ENCODE measurements around the gene NMRK2. TPM values are rescaled to one million over a fixed set of nuclear protein-coding genes. Genes with fewer than 3 reads are reported as not detected.
"Not testable (repeated sequence)": the region's sequence is repeated elsewhere in the genome, so short reads cannot be mapped to it uniquely, and the experiment has no call there.

The NMRK2 gene
- total RNA-seq, 1 donor from 2014 or later: 0.77 TPM

DNA sequence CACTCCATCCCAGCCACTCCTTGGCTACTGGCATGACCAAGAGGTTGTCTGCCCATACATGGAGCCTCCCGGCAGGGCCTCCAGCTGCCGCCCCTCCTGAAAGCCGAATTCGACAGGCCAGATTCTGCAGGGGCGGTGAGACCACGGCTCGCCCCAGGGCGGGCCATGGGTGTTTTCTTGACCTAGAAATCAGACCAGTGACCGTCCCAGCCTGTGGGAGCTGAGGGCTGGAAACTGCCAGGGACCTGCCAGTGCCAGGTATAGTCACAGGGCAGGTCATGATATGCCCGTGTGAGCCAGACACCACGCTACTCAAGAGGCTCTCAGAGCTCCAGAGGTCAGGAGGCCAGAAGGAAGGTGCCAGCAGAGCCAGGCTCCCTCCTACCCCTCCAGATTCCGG is 21.2 kb downstream of the NMRK2 start:
- DNase-seq (ENCODE audit: low spot score): no peak
- Histone ChIP-seq H3K9ac (no peak overlapping the region), H3K4me2 (no peak overlapping the region), H3K27me3 (no peaks in the 10 kb centered on the region), H2AFZ (replicated peaks) (no peak overlapping the region), H3F3A (ENCODE audit: low read depth) (peaks cover 3% of the 10 kb centered on the region), H3K27ac (no peak overlapping the region), H3K36me3 (no peaks in the 10 kb centered on the region), H3K79me2 (ENCODE audit: low read depth) (no peaks in the 10 kb centered on the region), H3K9me3 (ENCODE audit: low read depth) (no peaks in the 10 kb centered on the region), H4K20me1 (ENCODE audit: low read depth) (peaks cover 3% of the 10 kb centered on the region), H3K4me1 (no peaks in the 10 kb centered on the region), H3K4me3 (no peak overlapping the region)
- no peak overlapping the region for H3K4me3 Mint-ChIP-seq
- H3K36me3 Mint-ChIP-seq: peaks cover 4% of the 10 kb centered on the region
- H3K9me3 Mint-ChIP-seq: no peaks in the 10 kb centered on the region
- H3K27me3 Mint-ChIP-seq (ENCODE audit: insufficient read depth, low read depth): peaks cover 3% of the 10 kb centered on the region
- no peak overlapping the region for H3K27ac Mint-ChIP-seq
- peaks cover 8% of the 10 kb centered on the region for H3K4me1 Mint-ChIP-seq
- TF ChIP-seq EZH2phosphoT487 (IDR thresholded peaks at IDR 0.05) (no peak), EZH2 (IDR thresholded peaks at IDR 0.05) (no peak)
- TF ChIP-seq, protein P1, sequence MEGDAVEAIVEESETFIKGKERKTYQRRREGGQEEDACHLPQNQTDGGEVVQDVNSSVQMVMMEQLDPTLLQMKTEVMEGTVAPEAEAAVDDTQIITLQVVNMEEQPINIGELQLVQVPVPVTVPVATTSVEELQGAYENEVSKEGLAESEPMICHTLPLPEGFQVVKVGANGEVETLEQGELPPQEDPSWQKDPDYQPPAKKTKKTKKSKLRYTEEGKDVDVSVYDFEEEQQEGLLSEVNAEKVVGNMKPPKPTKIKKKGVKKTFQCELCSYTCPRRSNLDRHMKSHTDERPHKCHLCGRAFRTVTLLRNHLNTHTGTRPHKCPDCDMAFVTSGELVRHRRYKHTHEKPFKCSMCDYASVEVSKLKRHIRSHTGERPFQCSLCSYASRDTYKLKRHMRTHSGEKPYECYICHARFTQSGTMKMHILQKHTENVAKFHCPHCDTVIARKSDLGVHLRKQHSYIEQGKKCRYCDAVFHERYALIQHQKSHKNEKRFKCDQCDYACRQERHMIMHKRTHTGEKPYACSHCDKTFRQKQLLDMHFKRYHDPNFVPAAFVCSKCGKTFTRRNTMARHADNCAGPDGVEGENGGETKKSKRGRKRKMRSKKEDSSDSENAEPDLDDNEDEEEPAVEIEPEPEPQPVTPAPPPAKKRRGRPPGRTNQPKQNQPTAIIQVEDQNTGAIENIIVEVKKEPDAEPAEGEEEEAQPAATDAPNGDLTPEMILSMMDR (IDR thresholded peaks at IDR 0.05): no peak

DNA sequence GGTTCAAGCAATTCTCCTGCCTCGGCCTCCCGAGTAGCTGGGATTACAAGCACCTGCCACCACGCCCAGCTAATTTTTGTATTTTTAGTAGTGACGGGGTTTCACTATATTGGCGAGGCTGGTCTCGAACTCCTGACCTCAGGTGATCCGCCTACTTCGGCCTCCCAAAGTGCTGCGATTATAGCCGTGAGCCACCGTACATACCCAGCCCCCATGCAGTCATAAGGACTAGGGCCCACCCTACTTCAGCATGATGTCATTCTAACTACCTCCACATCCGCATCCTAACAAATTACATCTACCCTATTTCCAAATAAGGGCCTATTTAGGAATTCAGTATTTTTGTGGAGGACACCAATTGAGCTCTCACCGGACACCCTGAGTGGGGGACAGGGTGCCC is 22.4 kb downstream of the NMRK2 start:
- not testable (repeated sequence) for H3K27ac Mint-ChIP-seq; H3K27me3 Mint-ChIP-seq (ENCODE audit: insufficient read depth, low read depth); H3K4me1 ChIP-seq; H3K4me3 ChIP-seq; H3K27ac ChIP-seq; H3K36me3 ChIP-seq; DNase-seq (ENCODE audit: low spot score); H3F3A ChIP-seq (ENCODE audit: low read depth); H3K4me3 Mint-ChIP-seq; H3K9ac ChIP-seq; H3K36me3 Mint-ChIP-seq; H3K9me3 ChIP-seq (ENCODE audit: low read depth); H3K9me3 Mint-ChIP-seq; H2AFZ ChIP-seq (replicated peaks); H3K4me2 ChIP-seq; H3K4me1 Mint-ChIP-seq; H3K79me2 ChIP-seq (ENCODE audit: low read depth); H3K27me3 ChIP-seq; H4K20me1 ChIP-seq (ENCODE audit: low read depth)

DNA sequence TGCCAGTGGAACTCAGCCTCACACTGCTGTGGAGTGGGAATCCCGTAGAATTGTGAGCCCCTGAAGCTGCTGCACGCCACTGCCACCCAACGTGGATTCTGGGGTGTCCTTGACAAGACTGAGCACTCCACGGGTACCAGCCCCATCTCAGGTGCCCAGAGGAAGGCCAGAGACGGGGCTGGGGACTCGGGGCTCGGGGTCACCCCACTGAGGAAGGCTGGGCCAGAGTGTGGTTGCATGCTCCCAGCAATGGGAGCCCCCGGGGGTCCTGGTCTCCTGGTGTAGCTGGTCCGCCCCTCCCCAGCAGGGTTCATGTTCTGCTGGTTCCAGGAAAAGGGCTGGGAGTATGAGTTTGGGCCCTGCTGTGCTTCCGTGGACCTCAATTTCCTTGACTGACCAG is 22.8 kb downstream of the NMRK2 start:
- Histone ChIP-seq H3K27ac (no peak overlapping the region), H3K36me3 (no peaks in the 10 kb centered on the region), H3K9me3 (ENCODE audit: low read depth) (no peaks in the 10 kb centered on the region), H3K27me3 (no peaks in the 10 kb centered on the region), H3K4me1 (no peaks in the 10 kb centered on the region), H3K4me2 (no peak overlapping the region), H3K4me3 (no peak overlapping the region), H3K79me2 (ENCODE audit: low read depth) (no peaks in the 10 kb centered on the region), H4K20me1 (ENCODE audit: low read depth) (peaks cover 6% of the 10 kb centered on the region), H3F3A (ENCODE audit: low read depth) (peaks cover 3% of the 10 kb centered on the region), H3K9ac (no peak overlapping the region), H2AFZ (replicated peaks) (no peak overlapping the region)
- DNase-seq (ENCODE audit: low spot score): no peak
- no peaks in the 10 kb centered on the region for H3K9me3 Mint-ChIP-seq
- TF ChIP-seq, protein P1 (IDR thresholded peaks at IDR 0.05): no peak
- TF ChIP-seq EZH2phosphoT487 (IDR thresholded peaks at IDR 0.05) (no peak), EZH2 (IDR thresholded peaks at IDR 0.05) (no peak)
- no peak overlapping the region for H3K27ac Mint-ChIP-seq
- no peak overlapping the region for H3K4me3 Mint-ChIP-seq
- H3K4me1 Mint-ChIP-seq: peaks cover 8% of the 10 kb centered on the region
- H3K36me3 Mint-ChIP-seq: peaks cover 4% of the 10 kb centered on the region
- peaks cover 3% of the 10 kb centered on the region for H3K27me3 Mint-ChIP-seq (ENCODE audit: insufficient read depth, low read depth)

DNA sequence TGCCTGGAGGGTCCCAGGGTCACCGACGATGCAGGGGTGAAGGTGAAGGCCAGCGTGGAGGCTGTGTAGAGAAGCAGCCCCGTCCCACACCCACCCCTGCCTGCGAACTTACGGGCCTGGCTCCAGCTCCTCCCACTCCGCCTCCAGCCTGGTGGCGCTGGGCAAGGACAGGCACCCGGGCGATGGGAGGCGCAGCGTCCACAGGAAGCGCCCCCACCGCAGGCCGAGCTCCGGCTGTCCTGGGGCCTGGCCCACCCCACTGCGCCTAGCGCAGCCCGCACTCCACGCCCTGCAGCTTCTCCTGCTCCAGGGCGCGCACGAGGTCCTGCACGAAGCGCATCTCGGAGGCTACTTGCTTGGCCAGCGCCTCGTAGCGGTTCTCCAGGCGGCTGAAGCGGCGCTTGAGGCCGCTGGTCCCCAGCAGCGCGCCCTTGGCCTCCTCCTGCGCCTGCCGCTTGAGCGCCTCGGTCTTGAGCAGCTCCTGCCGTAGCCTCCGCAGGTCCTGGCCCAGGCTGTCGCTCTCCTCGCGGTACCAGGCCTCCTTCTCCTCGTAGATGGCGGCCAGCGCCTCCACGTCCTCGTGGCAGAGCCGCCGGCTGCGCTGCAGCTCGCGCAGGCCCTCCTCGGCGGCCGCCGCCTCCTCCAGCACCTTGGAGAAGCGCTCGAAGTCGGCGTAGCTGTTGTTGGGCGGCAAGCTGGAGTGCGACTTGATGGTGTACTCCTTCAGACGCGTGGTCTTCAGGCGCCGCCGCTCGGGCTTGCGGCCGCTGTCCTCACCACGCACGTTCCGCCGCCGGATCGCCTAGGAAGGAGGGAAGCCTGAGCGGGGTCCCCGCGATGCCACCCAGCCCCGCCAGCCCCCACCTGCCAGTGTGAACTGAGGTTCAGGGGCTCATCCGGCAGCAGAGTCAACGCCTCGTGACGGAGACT is 26.2 kb downstream of the NMRK2 start:
- Histone ChIP-seq H4K20me1 (ENCODE audit: low read depth) (peaks cover 14% of the 10 kb centered on the region), H3K79me2 (ENCODE audit: low read depth) (no peaks in the 10 kb centered on the region)
- H3K36me3 Mint-ChIP-seq: peaks cover 9% of the 10 kb centered on the region

More for the DNA sequence above, 26.2 kb downstream of the NMRK2 start:
- Mint-ChIP-seq H3K4me1 (peaks cover 1% of the 10 kb centered on the region), H3K9me3 (no peaks in the 10 kb centered on the region), H3K27me3 (ENCODE audit: insufficient read depth, low read depth) (no peaks in the 10 kb centered on the region), H3K4me3 (no peak overlapping the region), H3K27ac (no peak overlapping the region)
- no peak for TF ChIP-seq EZH2 (IDR thresholded peaks at IDR 0.05)
- TF ChIP-seq EZH2phosphoT487 (IDR thresholded peaks at IDR 0.05): no peak
- TF ChIP-seq, protein P1 (IDR thresholded peaks at IDR 0.05): no peak
- Histone ChIP-seq H3K27ac (no peak overlapping the region), H3K4me2 (no peak overlapping the region), H3F3A (ENCODE audit: low read depth) (no peaks in the 10 kb centered on the region), H3K9ac (no peak overlapping the region), H3K4me3 (no peak overlapping the region), H3K36me3 (no peaks in the 10 kb centered on the region), H2AFZ (replicated peaks) (no peak overlapping the region), H3K27me3 (no peaks in the 10 kb centered on the region), H3K4me1 (no peaks in the 10 kb centered on the region), H3K9me3 (ENCODE audit: low read depth) (no peaks in the 10 kb centered on the region)
- DNase-seq (ENCODE audit: low spot score): no peak

Data from neural progenitor cell (in vitro differentiated cells).